Activated T-cell treated with anti-CD3 and anti-CD28 coated beads for 24 hours (primary cell): ENCODE results near the gene ZNF407.

ENCODE experiments used
- DNase-seq: peaks from one replicate; pipeline ENCODE4 v3.0.0-alpha.2; 2020; ENCODE audit warnings: low read depth

ZNF407 gene

GRCh38 chr18:74828200-74828599 lies 230.5 kb downstream of the ZNF407 start:
- no peak for DNase-seq

GRCh38 chr18:74831571-74832250 lies 234.0 kb downstream of the ZNF407 start:
- DNase-seq: no peak

- DNase-seq: no peak
Observed at GRCh38 chr18:74832381-74832780, 234.7 kb downstream of the ZNF407 start.

- DNase-seq: no peak
Observed at GRCh38 chr18:74832999-74833398, 235.3 kb downstream of the ZNF407 start.

- DNase-seq: no peak
Observed at GRCh38 chr18:74834424-74835309, 237.0 kb downstream of the ZNF407 start.

GRCh38 chr18:74836296-74837139 lies 238.8 kb downstream of the ZNF407 start:
- DNase-seq: no peak

GRCh38 chr18:74840492-74841167 lies 243.0 kb downstream of the ZNF407 start:
- no peak for DNase-seq

- no peak for DNase-seq
Observed at GRCh38 chr18:74841248-74841647, 243.6 kb downstream of the ZNF407 start.

- no peak for DNase-seq
Observed at GRCh38 chr18:74849301-74849700, 251.6 kb downstream of the ZNF407 start.

- no peak for DNase-seq
Observed at GRCh38 chr18:74856434-74856833, 258.8 kb downstream of the ZNF407 start.

- DNase-seq: no peak
Observed at GRCh38 chr18:74856928-74857327, 259.3 kb downstream of the ZNF407 start.

- DNase-seq: no peak
Observed at GRCh38 chr18:74857901-74858300, 260.2 kb downstream of the ZNF407 start.

- no peak for DNase-seq
Observed at GRCh38 chr18:74861154-74861553, 263.5 kb downstream of the ZNF407 start.

- no peak for DNase-seq
Observed at GRCh38 chr18:74862094-74862493, 264.4 kb downstream of the ZNF407 start.

GRCh38 chr18:74866577-74866976 lies 268.9 kb downstream of the ZNF407 start:
- DNase-seq: no peak

- DNase-seq: no peak
Observed at GRCh38 chr18:74868461-74868860, 270.8 kb downstream of the ZNF407 start.

- DNase-seq: no peak
Observed at GRCh38 chr18:74869904-74870863, 272.5 kb downstream of the ZNF407 start.

- DNase-seq: no peak
Observed at GRCh38 chr18:74870950-74871349, 273.3 kb downstream of the ZNF407 start.

- DNase-seq: no peak
Observed at GRCh38 chr18:74873629-74874028, 276.0 kb downstream of the ZNF407 start.

GRCh38 chr18:74874351-74874750 lies 276.7 kb downstream of the ZNF407 start:
- DNase-seq: no peak
